Stimulated activated CD4-positive, alpha-beta T cell treated with anti-CD3 and anti-CD28 coated beads, TNF-alpha, amount 100 ng/mL, for 1 hour (primary cell): Measurements from ENCODE around the gene AFDN.
"Not testable (repeated sequence)": the region's sequence is repeated elsewhere in the genome, so short reads cannot be mapped to it uniquely, and the experiment has no call there.

Experiments used
- DNase-seq, 3 donors: peaks; one replicate each; pipeline ENCODE4 v3.0.0-alpha.2; 2020; ENCODE audit warnings: low read depth in 3 of 3, low spot score in 1 of 3

The AFDN gene

GRCh38 chr6:167996424-167997199 lies 169.9 kb downstream of the AFDN start:
- no peak for DNase-seq

GRCh38 chr6:167997642-167998041 lies 170.9 kb downstream of the AFDN start, which contains the start of gene KIF25:
TSS of gene KIF25 (plus strand) at chr6:167997671. CDS start at chr6:168029586, 31,915 bp downstream.
- no peak for DNase-seq

GRCh38 chr6:167998215-167998614 lies 171.5 kb downstream of the AFDN start:
- DNase-seq: no peak

GRCh38 chr6:168000198-168001028 lies 173.7 kb downstream of the AFDN start:
- no peak for DNase-seq

GRCh38 chr6:168001029-168001332 lies 174.3 kb downstream of the AFDN start:
- DNase-seq: no peak

GRCh38 chr6:168001514-168001913 lies 174.8 kb downstream of the AFDN start:
- not testable (repeated sequence) for DNase-seq

- DNase-seq: no peak
Measured at GRCh38 chr6:168002804-168003203, 176.1 kb downstream of the AFDN start.

GRCh38 chr6:168004023-168004422 lies 177.3 kb downstream of the AFDN start:
- DNase-seq: no peak

GRCh38 chr6:168004945-168005344 lies 178.2 kb downstream of the AFDN start:
- no peak for DNase-seq

GRCh38 chr6:168005796-168006195 lies 179.1 kb downstream of the AFDN start:
- no peak for DNase-seq

GRCh38 chr6:168007592-168008338 lies 181.1 kb downstream of the AFDN start:
- DNase-seq: no peak

GRCh38 chr6:168009331-168009730 lies 182.6 kb downstream of the AFDN start:
- no peak for DNase-seq

GRCh38 chr6:168011291-168011690 lies 184.6 kb downstream of the AFDN start:
- no peak for DNase-seq

- no peak for DNase-seq
Measured at GRCh38 chr6:168012431-168013249, 185.9 kb downstream of the AFDN start.

GRCh38 chr6:168013250-168013915 lies 186.7 kb downstream of the AFDN start:
- DNase-seq: no peak

- no peak for DNase-seq
Measured at GRCh38 chr6:168014428-168014827, 187.7 kb downstream of the AFDN start.

GRCh38 chr6:168015009-168015408 lies 188.3 kb downstream of the AFDN start:
- no peak for DNase-seq

GRCh38 chr6:168015482-168016175 lies 188.9 kb downstream of the AFDN start:
- DNase-seq: no peak

- DNase-seq: no peak
Measured at GRCh38 chr6:168016176-168016620, 189.5 kb downstream of the AFDN start.
